ENCODE data around the gene TEPSIN. TPM values are rescaled to one million over a fixed set of nuclear protein-coding genes. Genes with fewer than 3 reads are reported as not detected.
A peak's percentile ranks its signal among the peaks of the same experiment; 100 is the strongest.

TEPSIN gene
- total RNA-seq, 1 donor from 2014 or later, result 15.9 TPM

GRCh38 chr17:81190591-81190990 is 48.3 kb downstream of the TEPSIN start:
- DNase-seq, result no peak
- H3K4me3 ChIP-seq, result no peak overlapping the region
- no peaks in the 10 kb centered on the region for H3K9me3 ChIP-seq (replicated peaks)
- H3K4me1 ChIP-seq, result peaks cover 19% of the 10 kb centered on the region
- intact Hi-C loops (cut with micrococcal nuclease), result no loop called here
- no peak overlapping the region for H3K27ac ChIP-seq (replicated peaks)
- TF ChIP-seq CTCF (IDR thresholded peaks at IDR 0.05; ENCODE audit: borderline replicate concordance), result no peak
- H3K27me3 ChIP-seq (ENCODE audit: low read depth), result no peaks in the 10 kb centered on the region
- peaks cover 6% of the 10 kb centered on the region for H3K36me3 ChIP-seq

- Histone ChIP-seq H3K27me3 (ENCODE audit: low read depth) (no peaks in the 10 kb centered on the region), H3K36me3 (peaks cover 6% of the 10 kb centered on the region), H3K4me3 (no peak overlapping the region), H3K9me3 (replicated peaks) (no peaks in the 10 kb centered on the region), H3K4me1 (peaks cover 12% of the 10 kb centered on the region), H3K27ac (replicated peaks) (no peak overlapping the region)
- intact Hi-C loops (cut with micrococcal nuclease), result no loop called here
- DNase-seq, result no peak
- TF ChIP-seq CTCF (IDR thresholded peaks at IDR 0.05; ENCODE audit: borderline replicate concordance), result peak; percentile 34
Observed at GRCh38 chr17:81189670-81190530, 49.0 kb downstream of the TEPSIN start.

GRCh38 chr17:81189016-81189415 is 49.8 kb downstream of the TEPSIN start:
- DNase-seq, result no peak
- no peak for TF ChIP-seq CTCF (IDR thresholded peaks at IDR 0.05; ENCODE audit: borderline replicate concordance)

GRCh38 chr17:81188491-81188840 is 50.4 kb downstream of the TEPSIN start:
- Histone ChIP-seq H3K4me3 (no peak overlapping the region), H3K36me3 (peaks cover 6% of the 10 kb centered on the region), H3K27ac (replicated peaks) (no peak overlapping the region), H3K9me3 (replicated peaks) (no peaks in the 10 kb centered on the region), H3K4me1 (no peaks in the 10 kb centered on the region), H3K27me3 (ENCODE audit: low read depth) (peaks cover 10% of the 10 kb centered on the region)
- intact Hi-C loops (cut with micrococcal nuclease), result no loop called here
- TF ChIP-seq CTCF (IDR thresholded peaks at IDR 0.05; ENCODE audit: borderline replicate concordance), result no peak
- no peak for DNase-seq

More at GRCh38 chr17:81189016-81189415, 49.8 kb downstream of the TEPSIN start:
- peaks cover 6% of the 10 kb centered on the region for H3K36me3 ChIP-seq
- no peak overlapping the region for H3K27ac ChIP-seq (replicated peaks)
- no peak overlapping the region for H3K4me3 ChIP-seq
- intact Hi-C loops (cut with micrococcal nuclease), result no loop called here
- no peaks in the 10 kb centered on the region for H3K9me3 ChIP-seq (replicated peaks)
- H3K27me3 ChIP-seq (ENCODE audit: low read depth), result peaks cover 5% of the 10 kb centered on the region
- peaks cover 3% of the 10 kb centered on the region for H3K4me1 ChIP-seq

- intact Hi-C loops (cut with micrococcal nuclease), result no loop called here
- TF ChIP-seq CTCF (IDR thresholded peaks at IDR 0.05; ENCODE audit: borderline replicate concordance), result no peak
- DNase-seq, result no peak
- Histone ChIP-seq H3K27ac (replicated peaks) (no peak overlapping the region), H3K4me3 (no peak overlapping the region), H3K9me3 (replicated peaks) (no peaks in the 10 kb centered on the region), H3K27me3 (ENCODE audit: low read depth) (peaks cover 17% of the 10 kb centered on the region), H3K36me3 (peaks cover 6% of the 10 kb centered on the region), H3K4me1 (no peaks in the 10 kb centered on the region)
Observed at GRCh38 chr17:81187586-81188490, 51.0 kb downstream of the TEPSIN start.
